SK-N-MC (cell line): ENCODE measurements around the gene SH3RF3.

Experiments
- EZH2 ChIP-seq: fragments of 200-600 bp; sonication (generic); IDR thresholded peaks from one replicate; pipeline ENCODE4 v1.6.1; 2017; ENCODE audit warnings: antibody characterized with exemption
- FOXP2 ChIP-seq: optimal IDR thresholded peaks from 2 replicates; pipeline ENCODE3; 2011; ENCODE audit warnings: mild to moderate bottlenecking, moderate library complexity; ENCODE audit not compliant: insufficient read depth; ENCODE audit errors: extremely low read length, control extremely low read depth
- POLR2AphosphoS5 ChIP-seq: IDR thresholded peaks from 2 replicates; pipeline ENCODE4 v1.6.1; 2012; ENCODE audit warnings: mild to moderate bottlenecking, low read depth, low read length, borderline replicate concordance

DNA sequence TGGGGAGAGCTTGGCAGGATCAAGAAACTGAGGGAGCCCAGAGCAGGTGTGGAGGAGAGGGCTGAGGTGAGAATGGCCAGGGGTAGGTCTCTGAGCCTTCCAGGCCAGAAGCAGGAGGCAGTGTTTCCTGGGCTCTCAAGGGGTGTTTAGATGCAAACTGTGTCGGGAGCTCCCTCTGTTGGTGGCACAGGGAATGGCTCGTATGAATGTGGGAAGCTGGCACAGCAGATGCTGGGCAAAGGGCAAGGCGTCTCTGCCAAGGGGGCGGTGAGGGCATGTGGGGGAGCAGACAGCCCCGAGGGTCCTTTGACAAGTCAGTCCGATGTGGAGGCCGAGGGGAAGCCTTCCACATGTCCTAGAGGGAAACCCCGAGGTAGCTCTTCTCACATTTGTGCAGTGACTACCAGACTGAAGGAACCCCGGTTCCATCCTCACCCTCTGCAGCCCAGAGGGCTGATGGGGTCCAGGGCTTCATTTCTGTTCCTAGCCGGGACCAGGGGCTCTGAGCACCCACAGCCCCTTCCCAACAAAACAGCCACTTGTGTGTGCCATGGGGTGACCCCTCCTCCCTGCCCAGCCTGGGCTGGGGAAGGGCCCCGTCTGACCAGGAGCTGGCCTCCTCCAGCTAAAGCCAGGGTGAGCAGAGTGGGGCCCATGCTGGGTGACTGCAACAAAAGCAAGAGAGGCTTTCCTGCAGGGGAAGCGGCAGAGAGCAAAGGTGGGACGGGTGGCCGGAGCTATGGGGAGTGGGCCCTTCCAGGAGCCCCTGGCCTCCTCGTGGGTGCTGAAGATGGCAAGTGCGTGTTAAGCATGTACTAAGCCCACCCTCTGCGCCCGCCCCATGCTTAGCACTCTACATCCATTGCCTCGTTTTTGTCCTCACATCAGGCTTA lies 381.4 kb downstream of the SH3RF3 start:
- no peak for TF ChIP-seq POLR2AphosphoS5
- no peak for TF ChIP-seq EZH2
- TF ChIP-seq FOXP2, result no peak
